A549 (cell line): ENCODE measurements around the gene OBSCN. TPM values are rescaled to one million over a fixed set of nuclear protein-coding genes. Genes with fewer than 3 reads are reported as not detected.

Experiments used
- ATAC-seq, 2 experiments: fragments of 200-7000 bp in 1 of 2; fragments of >200 bp in 1 of 2; cut with Nextera tagmentation in 1 of 2; cut with Tn5 transposase in 1 of 2; 3 replicates each; pipeline versions ENCODE4 v1.8.0 to v1.9.1; 2018 to 2020; ENCODE audit warnings: mild to moderate bottlenecking in 1 of 2, moderate library complexity in 1 of 2
- CTCF ChIA-PET: fragments of 300-600 bp; sonication (Branson Sonifier 250); formaldehyde crosslinking; extraction: SDS; loops from one replicate; lab custom pipeline; 2021; ENCODE audit warnings: antibody characterized with exemption, inconsistent platforms; lab: Yijun Ruan, JAX
- POLR2A ChIA-PET: fragments of 350-600 bp; formaldehyde crosslinking; extraction: SDS; loops from one replicate; lab custom pipeline; 2021; ENCODE audit warnings: antibody characterized with exemption, inconsistent platforms; lab: Yijun Ruan, JAX
- DNase-seq, 2 experiments: peaks; one replicate each; pipeline versions ENCODE4 v3.0.0 to v3.0.0-alpha.2; 2011 to 2016; ENCODE audit warnings: low read depth in 1 of 2, low spot score in 1 of 2
- FAIRE-seq: peaks from 2 replicates; lab custom pipeline; 2011; peaks lifted over from hg19 to GRCh38; lab: Jason Lieb, UNC
- H3K27ac ChIP-seq, 2 experiments: fragments of >200 bp; sonication (Bioruptor Twin); formaldehyde crosslinking; 3 replicates each; pipeline ENCODE4 v1.5.1; 2016 to 2017
- H3K4me1 ChIP-seq: fragments of >200 bp; sonication (Bioruptor Twin); formaldehyde crosslinking; 3 replicates; pipeline ENCODE4 v1.6.1; 2016
- H3K4me2 ChIP-seq: fragments of >200 bp; sonication (Bioruptor Twin); formaldehyde crosslinking; 3 replicates; pipeline ENCODE4 v1.6.1; 2016
- H3K4me3 ChIP-seq: fragments of >200 bp; sonication (Bioruptor Twin); formaldehyde crosslinking; 3 replicates; pipeline ENCODE4 v1.5.1; 2016
- H3K9me3 ChIP-seq: fragments of >200 bp; sonication (Bioruptor Twin); formaldehyde crosslinking; 3 replicates; pipeline ENCODE4 v1.6.1; 2016
- BHLHE40 ChIP-seq: IDR thresholded peaks from 2 replicates; pipeline ENCODE4 v1.6.1; 2012; ENCODE audit warnings: low read depth, low read length, inconsistent platforms
- CBX2 ChIP-seq: fragments of 200-600 bp; sonication (generic); IDR thresholded peaks from 2 replicates; pipeline ENCODE4 v1.6.1; 2016; ENCODE audit warnings: low read depth, mild to moderate bottlenecking, borderline replicate concordance
- ELK1 ChIP-seq: fragments of 150-350 bp; IDR thresholded peaks from 2 replicates; pipeline ENCODE4 v1.6.1; 2014; ENCODE audit warnings: low read depth, mild to moderate bottlenecking, low read length
- HOXB13 ChIP-seq: fragments of 250-450 bp; sonication (Bioruptor Pico); IDR thresholded peaks from 2 replicates; pipeline ENCODE4 v1.5.0; 2020; ENCODE audit warnings: low read depth, mild to moderate bottlenecking, moderate library complexity
- JUNB ChIP-seq: fragments of >200 bp; sonication (Bioruptor Twin); formaldehyde crosslinking; IDR thresholded peaks from 2 replicates; pipeline ENCODE4 v1.6.1; 2016
- PHF8 ChIP-seq: fragments of 200-600 bp; sonication (generic); IDR thresholded peaks from 2 replicates; pipeline ENCODE4 v1.6.1; 2016; ENCODE audit warnings: low read depth, mild to moderate bottlenecking, antibody characterized with exemption, moderate library complexity, borderline replicate concordance
- RAD21 ChIP-seq, 2 experiments: fragments of >200 bp in 1 of 2; sonication (Bioruptor Twin) in 1 of 2; formaldehyde crosslinking in 1 of 2; IDR thresholded peaks in 1 of 2; conservative IDR thresholded peaks in 1 of 2; 2 replicates in 1 of 2; 3 replicates in 1 of 2; pipeline ENCODE4 v1.6.1; 2012 to 2018; ENCODE audit warnings: inconsistent platforms in 1 of 2
- RFX5 ChIP-seq: fragments of 450-650 bp; IDR thresholded peaks from 2 replicates; pipeline ENCODE4 v1.7.1; 2014; ENCODE audit warnings: antibody characterized with exemption, mild to moderate bottlenecking, moderate library complexity
- TFCP2L1 ChIP-seq: fragments of 250-450 bp; sonication (Bioruptor Pico); IDR thresholded peaks from 2 replicates; pipeline ENCODE4 v1.5.0; 2021; ENCODE audit warnings: mild to moderate bottlenecking
- TP53 ChIP-seq: fragments of 250-450 bp; sonication (Bioruptor Pico); IDR thresholded peaks from 2 replicates; pipeline ENCODE4 v1.5.0; 2021; ENCODE audit warnings: mild to moderate bottlenecking, moderate library complexity
- WGBS: methylation state at CpG from one replicate; pipeline ENCODE4 v1.1.6; 2017; ENCODE audit errors: missing lambda C conversion rate; 5-methylcytosine and 5-hydroxymethylcytosine counted together
- polyA plus RNA-seq, 4 experiments: library from polyadenylated mRNA; depleted of rRNA in 3 of 4; stranded (reverse); fragments of >200 nt; fragmentation: RNase III in 1 of 4; extraction: RNeasy Plus Mini Kit Qiagen cat#74134 plus additional on column Dnase treatment in 1 of 4; gene quantifications; 2 replicates in 3 of 4; 3 replicates in 1 of 4; pipeline ENCODE4 v1.2.3, GENCODE V29; 2011 to 2017
- TF ChIP-seq, protein P1 (sequence below): fragments of 450-650 bp; IDR thresholded peaks from 2 replicates; pipeline ENCODE4 v1.6.1; 2014; ENCODE audit warnings: antibody characterized with exemption
- TF ChIP-seq, protein P2 (sequence below): IDR thresholded peaks from 2 replicates; pipeline ENCODE4 v1.6.1; 2012

The OBSCN gene
- polyA plus RNA-seq, 2 of the 4 experiments (the other 2 are of a cell fraction): 3.1 to 6.8 TPM

GRCh38 chr1:228190182-228190581 lies 17.7 kb upstream of the OBSCN start (continued):
- TF ChIP-seq JUNB (no peak), RFX5 (no peak), HOXB13 (CRISPR knock-in tag) (no peak), BHLHE40 (no peak), PHF8 (no peak)

GRCh38 chr1:228190778-228191177 lies 17.1 kb upstream of the OBSCN start:
- Histone ChIP-seq H3K4me1 (no peaks in the 10 kb centered on the region), H3K27ac (no peak overlapping the region), H3K9me3 (peaks cover 11% of the 10 kb centered on the region), H3K4me2 (no peak overlapping the region), H3K4me3 (no peak overlapping the region)
- ATAC-seq (no peak), FAIRE-seq (no peak), DNase-seq (no peak)
- POLR2A ChIA-PET: no interaction called here
- 61% methylated on average over 5 of the region's 5 CpGs for WGBS
- TF ChIP-seq CBX2: no peak
- no peak for TF ChIP-seq TP53 (CRISPR knock-in tag)
- CTCF ChIA-PET: interaction anchor here (3.9 kb wide), 1 partner anchor 12 kb away, joined by 19 read pairs; no protein-coding TSS in a partner anchor

- Histone ChIP-seq H3K27ac (no peak overlapping the region), H3K4me2 (no peak overlapping the region), H3K4me1 (no peaks in the 10 kb centered on the region), H3K9me3 (peaks cover 20% of the 10 kb centered on the region), H3K4me3 (no peak overlapping the region)
- ChIA-PET POLR2A (no interaction called here), CTCF (interaction anchor here (0.9 kb wide), 1 partner anchor 306 kb away, joined by 3 read pairs; no protein-coding TSS in a partner anchor)
- ATAC-seq (no peak), DNase-seq (no peak), FAIRE-seq (no peak)
- TF ChIP-seq JUNB (no peak), RAD21 (conservative IDR thresholded peaks at IDR 0.05 in 1 of 2, IDR thresholded peaks at IDR 0.05 in 1 of 2) (no peak), TFCP2L1 (no peak)
- TF ChIP-seq, protein P1, sequence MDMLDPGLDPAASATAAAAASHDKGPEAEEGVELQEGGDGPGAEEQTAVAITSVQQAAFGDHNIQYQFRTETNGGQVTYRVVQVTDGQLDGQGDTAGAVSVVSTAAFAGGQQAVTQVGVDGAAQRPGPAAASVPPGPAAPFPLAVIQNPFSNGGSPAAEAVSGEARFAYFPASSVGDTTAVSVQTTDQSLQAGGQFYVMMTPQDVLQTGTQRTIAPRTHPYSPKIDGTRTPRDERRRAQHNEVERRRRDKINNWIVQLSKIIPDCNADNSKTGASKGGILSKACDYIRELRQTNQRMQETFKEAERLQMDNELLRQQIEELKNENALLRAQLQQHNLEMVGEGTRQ: no peak
- TF ChIP-seq, protein P2, sequence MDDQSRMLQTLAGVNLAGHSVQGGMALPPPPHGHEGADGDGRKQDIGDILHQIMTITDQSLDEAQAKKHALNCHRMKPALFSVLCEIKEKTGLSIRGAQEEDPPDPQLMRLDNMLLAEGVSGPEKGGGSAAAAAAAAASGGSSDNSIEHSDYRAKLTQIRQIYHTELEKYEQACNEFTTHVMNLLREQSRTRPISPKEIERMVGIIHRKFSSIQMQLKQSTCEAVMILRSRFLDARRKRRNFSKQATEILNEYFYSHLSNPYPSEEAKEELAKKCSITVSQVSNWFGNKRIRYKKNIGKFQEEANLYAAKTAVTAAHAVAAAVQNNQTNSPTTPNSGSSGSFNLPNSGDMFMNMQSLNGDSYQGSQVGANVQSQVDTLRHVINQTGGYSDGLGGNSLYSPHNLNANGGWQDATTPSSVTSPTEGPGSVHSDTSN: no peak
- 58% methylated on average over 3 of the region's 3 CpGs for WGBS
Measured at GRCh38 chr1:228194436-228194835, 13.4 kb upstream of the OBSCN start.

GRCh38 chr1:228194921-228195812 lies 12.7 kb upstream of the OBSCN start:
- no peak for ATAC-seq
- POLR2A ChIA-PET: no interaction called here
- TF ChIP-seq ELK1: no peak
- peaks cover 28% of the 10 kb centered on the region for H3K9me3 ChIP-seq
- H3K4me2 ChIP-seq: no peak overlapping the region
- H3K4me1 ChIP-seq: no peaks in the 10 kb centered on the region
- CTCF ChIA-PET: interaction anchor here (0.9 kb wide), 1 partner anchor 305 kb away, joined by 3 read pairs; no protein-coding TSS in a partner anchor
- no peak for FAIRE-seq
- DNase-seq: no peak
- no peak overlapping the region for H3K4me3 ChIP-seq
- H3K27ac ChIP-seq: no peak overlapping the region
- WGBS: 52% methylated on average over 8 of the region's 8 CpGs
